Karpas-422 (cell line): ENCODE data around the gene SERPINI1. TPM values are rescaled to one million over a fixed set of nuclear protein-coding genes. Genes with fewer than 3 reads are reported as not detected.

ENCODE experiments used
- DNase-seq: peaks from one replicate; pipeline ENCODE4 v3.0.0-alpha.2; 2015
- H2AFZ ChIP-seq: fragments of 200-600 bp; sonication (generic); 2 replicates; pipeline ENCODE4 v1.6.1; 2014; ENCODE audit warnings: antibody characterized with exemption, low read length, mixed read lengths
- H3K27ac ChIP-seq: fragments of 200-600 bp; sonication (generic); 2 replicates; pipeline ENCODE4 v1.5.1; 2014; ENCODE audit warnings: mild to moderate bottlenecking, low read length, moderate library complexity
- H3K27me3 ChIP-seq: fragments of 200-600 bp; sonication (generic); 2 replicates; pipeline ENCODE4 v1.6.1; 2014; ENCODE audit warnings: low read length, mixed read lengths
- H3K36me3 ChIP-seq: fragments of 200-600 bp; sonication (generic); 2 replicates; pipeline ENCODE4 v1.6.1; 2014; ENCODE audit warnings: low read length, mixed read lengths; ENCODE audit not compliant: insufficient read depth
- H3K4me1 ChIP-seq: fragments of 200-600 bp; sonication (generic); 2 replicates; pipeline ENCODE4 v1.6.1; 2014; ENCODE audit warnings: mild to moderate bottlenecking, low read length, mixed read lengths
- H3K4me2 ChIP-seq: fragments of 200-600 bp; sonication (generic); 2 replicates; pipeline ENCODE4 v1.6.1; 2014; ENCODE audit warnings: low read length, low read depth, mild to moderate bottlenecking; ENCODE audit not compliant: poor library complexity, severe bottlenecking
- H3K4me3 ChIP-seq: fragments of 200-600 bp; sonication (generic); 2 replicates; pipeline ENCODE4 v1.5.1; 2014; ENCODE audit warnings: mild to moderate bottlenecking, antibody characterized with exemption, low read length, mixed read lengths
- H3K79me2 ChIP-seq: fragments of 200-600 bp; sonication (generic); 2 replicates; pipeline ENCODE4 v1.6.1; 2014; ENCODE audit warnings: mild to moderate bottlenecking, low read length, mixed read lengths
- H3K9ac ChIP-seq: fragments of 200-600 bp; sonication (generic); 2 replicates; pipeline ENCODE4 v1.6.0; 2014; ENCODE audit warnings: low read length
- H3K9me2 ChIP-seq: fragments of 200-600 bp; sonication (generic), shearing (Covaris generic); replicated peaks from 2 replicates; pipeline ENCODE4 v1.6.0; 2014; ENCODE audit warnings: mild to moderate bottlenecking, low read length, moderate library complexity; ENCODE audit not compliant: insufficient read depth
- H3K9me3 ChIP-seq: fragments of 300-700, 200-600 bp; sonication (generic); 2 replicates; pipeline ENCODE4 v1.6.1; 2014; ENCODE audit warnings: low read length, mixed read lengths
- H4K20me1 ChIP-seq: fragments of 200-600 bp; sonication (generic); 2 replicates; pipeline ENCODE4 v1.6.1; 2014; ENCODE audit warnings: mild to moderate bottlenecking, antibody characterized with exemption, low read length, low read depth; ENCODE audit not compliant: insufficient read depth
- total RNA-seq: library from RNA; depleted of rRNA; stranded (reverse); fragments of >200 nt; shearing (Covaris generic); gene quantifications from 2 replicates; pipeline ENCODE4 v1.2.3, GENCODE V29; 2014; ENCODE audit warnings: low replicate concordance

Gene SERPINI1
- total RNA-seq, 1 experiment from 2014 or later: not detected

- no peaks in the 10 kb centered on the region for H3K27me3 ChIP-seq
- no peak for DNase-seq
- H3K4me1 ChIP-seq: peaks cover 39% of the 10 kb centered on the region
- H3K9ac ChIP-seq: no peak overlapping the region
- no peaks in the 10 kb centered on the region for H3K79me2 ChIP-seq
- H3K4me2 ChIP-seq: no peak overlapping the region
- no peak overlapping the region for H3K27ac ChIP-seq
- no peaks in the 10 kb centered on the region for H3K9me3 ChIP-seq
- no peaks in the 10 kb centered on the region for H3K9me2 ChIP-seq
- H3K36me3 ChIP-seq: no peaks in the 10 kb centered on the region
- no peaks in the 10 kb centered on the region for H4K20me1 ChIP-seq
- H2AFZ ChIP-seq: no peak overlapping the region
- no peak overlapping the region for H3K4me3 ChIP-seq
Measured at GRCh38 chr3:167844528-167844927, 109.0 kb downstream of the SERPINI1 start.

- Histone ChIP-seq H3K9ac (no peak overlapping the region), H2AFZ (no peak overlapping the region), H3K4me2 (no peak overlapping the region), H3K4me3 (no peak overlapping the region), H3K27ac (no peak overlapping the region), H3K27me3 (no peaks in the 10 kb centered on the region), H3K79me2 (no peaks in the 10 kb centered on the region), H4K20me1 (no peaks in the 10 kb centered on the region), H3K4me1 (peaks cover 5% of the 10 kb centered on the region; the same call in 1 of the 2 replicates), H3K9me2 (no peaks in the 10 kb centered on the region), H3K36me3 (no peaks in the 10 kb centered on the region), H3K9me3 (no peaks in the 10 kb centered on the region)
- no peak for DNase-seq
Measured at GRCh38 chr3:167851171-167851570, 115.7 kb downstream of the SERPINI1 start.

- Histone ChIP-seq H3K27ac (no peak overlapping the region), H2AFZ (no peak overlapping the region), H3K4me1 (no peaks in the 10 kb centered on the region), H3K4me3 (no peak overlapping the region), H3K9me2 (no peaks in the 10 kb centered on the region), H3K79me2 (no peaks in the 10 kb centered on the region), H3K9me3 (no peaks in the 10 kb centered on the region), H3K27me3 (no peaks in the 10 kb centered on the region), H3K9ac (no peak overlapping the region), H4K20me1 (no peaks in the 10 kb centered on the region), H3K36me3 (no peaks in the 10 kb centered on the region), H3K4me2 (no peak overlapping the region)
- DNase-seq: no peak
Measured at GRCh38 chr3:167851749-167852148, 116.2 kb downstream of the SERPINI1 start.

GRCh38 chr3:167852216-167852615, 116.7 kb downstream of the SERPINI1 start:
- Histone ChIP-seq H3K27me3 (no peaks in the 10 kb centered on the region), H3K4me2 (no peak overlapping the region), H2AFZ (no peak overlapping the region), H3K79me2 (no peaks in the 10 kb centered on the region), H4K20me1 (no peaks in the 10 kb centered on the region), H3K4me1 (no peaks in the 10 kb centered on the region), H3K9ac (no peak overlapping the region), H3K36me3 (no peaks in the 10 kb centered on the region), H3K9me3 (no peaks in the 10 kb centered on the region), H3K9me2 (no peaks in the 10 kb centered on the region), H3K4me3 (no peak overlapping the region), H3K27ac (no peak overlapping the region)
- no peak for DNase-seq

GRCh38 chr3:167854063-167854462, 118.5 kb downstream of the SERPINI1 start:
- Histone ChIP-seq H3K4me2 (no peak overlapping the region), H3K27ac (no peak overlapping the region), H3K9me3 (no peaks in the 10 kb centered on the region), H3K4me3 (no peak overlapping the region), H3K9ac (no peak overlapping the region), H3K27me3 (no peaks in the 10 kb centered on the region), H4K20me1 (no peaks in the 10 kb centered on the region), H3K9me2 (no peaks in the 10 kb centered on the region), H2AFZ (no peak overlapping the region), H3K79me2 (no peaks in the 10 kb centered on the region), H3K36me3 (no peaks in the 10 kb centered on the region), H3K4me1 (no peaks in the 10 kb centered on the region)
- no peak for DNase-seq

GRCh38 chr3:167854846-167855245, 119.3 kb downstream of the SERPINI1 start:
- Histone ChIP-seq H3K9me2 (no peaks in the 10 kb centered on the region), H3K9me3 (no peaks in the 10 kb centered on the region), H3K4me3 (no peak overlapping the region), H3K36me3 (no peaks in the 10 kb centered on the region), H3K9ac (no peak overlapping the region), H2AFZ (no peak overlapping the region), H3K4me1 (no peaks in the 10 kb centered on the region), H3K79me2 (no peaks in the 10 kb centered on the region), H3K27me3 (no peaks in the 10 kb centered on the region), H4K20me1 (no peaks in the 10 kb centered on the region), H3K4me2 (no peak overlapping the region), H3K27ac (no peak overlapping the region)
- DNase-seq: no peak

GRCh38 chr3:167855306-167855705, 119.8 kb downstream of the SERPINI1 start:
- Histone ChIP-seq H3K27ac (no peak overlapping the region), H4K20me1 (no peaks in the 10 kb centered on the region), H3K36me3 (no peaks in the 10 kb centered on the region), H3K9ac (no peak overlapping the region), H3K4me1 (no peaks in the 10 kb centered on the region), H3K4me2 (no peak overlapping the region), H3K79me2 (no peaks in the 10 kb centered on the region), H3K9me2 (no peaks in the 10 kb centered on the region), H3K4me3 (no peak overlapping the region), H3K9me3 (no peaks in the 10 kb centered on the region), H3K27me3 (no peaks in the 10 kb centered on the region), H2AFZ (no peak overlapping the region)
- DNase-seq: no peak

GRCh38 chr3:167858865-167859264, 123.3 kb downstream of the SERPINI1 start:
- no peaks in the 10 kb centered on the region for H4K20me1 ChIP-seq
- H3K79me2 ChIP-seq: no peaks in the 10 kb centered on the region
- no peak for DNase-seq
- no peaks in the 10 kb centered on the region for H3K9me3 ChIP-seq
- peaks cover 8% of the 10 kb centered on the region for H3K4me1 ChIP-seq
- no peak overlapping the region for H3K4me3 ChIP-seq
- H3K27me3 ChIP-seq: no peaks in the 10 kb centered on the region
- no peaks in the 10 kb centered on the region for H3K9me2 ChIP-seq
- H3K36me3 ChIP-seq: no peaks in the 10 kb centered on the region
- H3K9ac ChIP-seq: no peak overlapping the region
- H2AFZ ChIP-seq: no peak overlapping the region
- no peak overlapping the region for H3K4me2 ChIP-seq
- H3K27ac ChIP-seq: no peak overlapping the region

GRCh38 chr3:167859610-167860009, 124.1 kb downstream of the SERPINI1 start:
- H3K4me1 ChIP-seq: peaks cover 8% of the 10 kb centered on the region
- no peaks in the 10 kb centered on the region for H4K20me1 ChIP-seq
- H3K4me2 ChIP-seq: no peak overlapping the region
- H3K27ac ChIP-seq: no peak overlapping the region
- no peak overlapping the region for H2AFZ ChIP-seq
- H3K27me3 ChIP-seq: no peaks in the 10 kb centered on the region
- DNase-seq: no peak
- H3K36me3 ChIP-seq: no peaks in the 10 kb centered on the region
- H3K4me3 ChIP-seq: no peak overlapping the region
- H3K9ac ChIP-seq: no peak overlapping the region
- H3K9me3 ChIP-seq: no peaks in the 10 kb centered on the region
- H3K9me2 ChIP-seq: no peaks in the 10 kb centered on the region
- no peaks in the 10 kb centered on the region for H3K79me2 ChIP-seq
